HG02852 (cell line): ENCODE results near the gene MS4A15.
"Not testable (repeated sequence)": the region's sequence is repeated elsewhere in the genome, so short reads cannot be mapped to it uniquely, and the experiment has no call there.

Experiments used
- ATAC-seq: cut with Tn5 transposase; IDR thresholded peaks from one replicate; pipeline ENCODE4 v1.9.1; 2021; ENCODE audit warnings: mild to moderate bottlenecking, moderate library complexity; ENCODE audit not compliant: unreplicated experiment

The MS4A15 gene

GRCh38 chr11:60801194-60801593, 44.5 kb downstream of the MS4A15 start:
- no peak for ATAC-seq

- ATAC-seq: no peak
These were observed 46.7 kb downstream of the MS4A15 start for GRCh38 chr11:60803273-60803936.

GRCh38 chr11:60809249-60809648, 52.6 kb downstream of the MS4A15 start:
- ATAC-seq: no peak

- no peak for ATAC-seq
These were observed 53.0 kb downstream of the MS4A15 start for GRCh38 chr11:60809691-60810090.

GRCh38 chr11:60810151-60810550, 53.5 kb downstream of the MS4A15 start:
- ATAC-seq: no peak

GRCh38 chr11:60810569-60810968, 53.9 kb downstream of the MS4A15 start:
- peak; percentile 54 for ATAC-seq

- ATAC-seq: no peak
These were observed 56.7 kb downstream of the MS4A15 start for GRCh38 chr11:60813324-60813723.

GRCh38 chr11:60814112-60814511, 57.4 kb downstream of the MS4A15 start:
- ATAC-seq: no peak

- no peak for ATAC-seq
These were observed 60.0 kb downstream of the MS4A15 start for GRCh38 chr11:60816590-60817157.

- no peak for ATAC-seq
These were observed 61.4 kb downstream of the MS4A15 start for GRCh38 chr11:60818057-60818456.

- no peak for ATAC-seq
These were observed 65.3 kb downstream of the MS4A15 start for GRCh38 chr11:60821827-60822599.

GRCh38 chr11:60823745-60824306, 67.2 kb downstream of the MS4A15 start:
- ATAC-seq: not testable (repeated sequence)

GRCh38 chr11:60825118-60825517, 68.5 kb downstream of the MS4A15 start:
- ATAC-seq: no peak

GRCh38 chr11:60825790-60826189, 69.1 kb downstream of the MS4A15 start:
- no peak for ATAC-seq
